ENCODE results near the gene L1CAM. TPM values are rescaled to one million over a fixed set of nuclear protein-coding genes. Genes with fewer than 3 reads are reported as not detected.

L1CAM gene
- total RNA-seq, 1 donor from 2014 or later = 0.49 TPM

GRCh38 chrX:153813161-153813560, 72.8 kb downstream of the L1CAM start:
- Histone ChIP-seq H3K9ac (no peak overlapping the region), H2AFZ (replicated peaks) (no peak overlapping the region), H3K4me3 (no peak overlapping the region), H4K20me1 (ENCODE audit: low read depth) (no peaks in the 10 kb centered on the region), H3K27me3 (no peaks in the 10 kb centered on the region), H3K36me3 (no peaks in the 10 kb centered on the region), H3K9me3 (ENCODE audit: low read depth) (no peaks in the 10 kb centered on the region), H3K27ac (no peak overlapping the region), H3K79me2 (ENCODE audit: low read depth) (no peaks in the 10 kb centered on the region), H3F3A (ENCODE audit: low read depth) (no peaks in the 10 kb centered on the region), H3K4me2 (no peak overlapping the region), H3K4me1 (peaks cover 10% of the 10 kb centered on the region)
- no peak for TF ChIP-seq EZH2 (IDR thresholded peaks at IDR 0.05)
- TF ChIP-seq EZH2phosphoT487 (IDR thresholded peaks at IDR 0.05) = no peak
- TF ChIP-seq, protein P1, sequence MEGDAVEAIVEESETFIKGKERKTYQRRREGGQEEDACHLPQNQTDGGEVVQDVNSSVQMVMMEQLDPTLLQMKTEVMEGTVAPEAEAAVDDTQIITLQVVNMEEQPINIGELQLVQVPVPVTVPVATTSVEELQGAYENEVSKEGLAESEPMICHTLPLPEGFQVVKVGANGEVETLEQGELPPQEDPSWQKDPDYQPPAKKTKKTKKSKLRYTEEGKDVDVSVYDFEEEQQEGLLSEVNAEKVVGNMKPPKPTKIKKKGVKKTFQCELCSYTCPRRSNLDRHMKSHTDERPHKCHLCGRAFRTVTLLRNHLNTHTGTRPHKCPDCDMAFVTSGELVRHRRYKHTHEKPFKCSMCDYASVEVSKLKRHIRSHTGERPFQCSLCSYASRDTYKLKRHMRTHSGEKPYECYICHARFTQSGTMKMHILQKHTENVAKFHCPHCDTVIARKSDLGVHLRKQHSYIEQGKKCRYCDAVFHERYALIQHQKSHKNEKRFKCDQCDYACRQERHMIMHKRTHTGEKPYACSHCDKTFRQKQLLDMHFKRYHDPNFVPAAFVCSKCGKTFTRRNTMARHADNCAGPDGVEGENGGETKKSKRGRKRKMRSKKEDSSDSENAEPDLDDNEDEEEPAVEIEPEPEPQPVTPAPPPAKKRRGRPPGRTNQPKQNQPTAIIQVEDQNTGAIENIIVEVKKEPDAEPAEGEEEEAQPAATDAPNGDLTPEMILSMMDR (IDR thresholded peaks at IDR 0.05) = no peak
- Mint-ChIP-seq H3K27me3 (ENCODE audit: insufficient read depth, low read depth) (peaks cover 6% of the 10 kb centered on the region), H3K9me3 (peaks cover 44% of the 10 kb centered on the region), H3K27ac (no peak overlapping the region), H3K36me3 (peaks cover 10% of the 10 kb centered on the region), H3K4me3 (no peak overlapping the region), H3K4me1 (peaks cover 38% of the 10 kb centered on the region)
- DNase-seq (ENCODE audit: low spot score) = no peak

DNA sequence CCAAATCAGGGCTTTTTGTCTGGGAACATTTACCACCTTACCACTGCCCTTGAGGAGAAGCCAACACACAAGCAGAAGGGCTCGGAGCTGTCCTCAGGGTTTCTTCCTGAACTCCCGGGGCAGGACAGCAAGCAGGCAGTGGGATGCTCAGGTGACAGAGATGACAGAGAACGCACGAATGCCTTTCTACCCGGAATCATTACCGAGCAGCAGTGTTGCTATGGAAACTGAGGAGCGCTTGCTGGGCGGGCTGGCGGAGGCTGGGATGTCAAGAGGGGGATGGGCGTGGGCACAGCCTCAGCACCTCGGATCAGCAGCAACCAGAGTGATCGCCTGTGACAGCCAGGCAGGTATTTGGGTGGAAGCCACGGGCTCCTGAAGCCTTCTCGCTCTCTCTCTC, 73.8 kb downstream of the L1CAM start:
- Histone ChIP-seq H4K20me1 (ENCODE audit: low read depth) (no peaks in the 10 kb centered on the region), H3K4me3 (no peak overlapping the region), H3K79me2 (ENCODE audit: low read depth) (no peaks in the 10 kb centered on the region), H3F3A (ENCODE audit: low read depth) (no peaks in the 10 kb centered on the region), H3K4me1 (peaks cover 10% of the 10 kb centered on the region), H3K9me3 (ENCODE audit: low read depth) (no peaks in the 10 kb centered on the region), H2AFZ (replicated peaks) (no peak overlapping the region), H3K4me2 (peak overlapping the region; percentile 47), H3K9ac (no peak overlapping the region), H3K27ac (no peak overlapping the region), H3K36me3 (no peaks in the 10 kb centered on the region), H3K27me3 (no peaks in the 10 kb centered on the region)
- TF ChIP-seq EZH2 (IDR thresholded peaks at IDR 0.05) (no peak), EZH2phosphoT487 (IDR thresholded peaks at IDR 0.05) (no peak)
- TF ChIP-seq, protein P1 (IDR thresholded peaks at IDR 0.05) = no peak
- H3K27me3 Mint-ChIP-seq (ENCODE audit: insufficient read depth, low read depth) = peaks cover 6% of the 10 kb centered on the region
- H3K27ac Mint-ChIP-seq = no peak overlapping the region
- peaks cover 12% of the 10 kb centered on the region for H3K36me3 Mint-ChIP-seq
- DNase-seq (ENCODE audit: low spot score) = peak; percentile 60
- peak overlapping the region; percentile 33 for H3K4me3 Mint-ChIP-seq
- peaks cover 40% of the 10 kb centered on the region for H3K9me3 Mint-ChIP-seq
- peaks cover 33% of the 10 kb centered on the region for H3K4me1 Mint-ChIP-seq

Other genes starting within 250 kb of the L1CAM start
- gene DUSP9, start 239.0 kb downstream of the L1CAM start, total RNA-seq (ENCODE audit: low replicate concordance) = 0.21 and 2.0 TPM in 2 replicates
- 19.7 and 53.5 TPM in 2 replicates for gene PNCK, start 212.4 kb downstream of the L1CAM start, total RNA-seq (ENCODE audit: low replicate concordance)
- gene SLC6A8, start 198.2 kb downstream of the L1CAM start, total RNA-seq (ENCODE audit: low replicate concordance) = 94.1 and 191 TPM in 2 replicates
- 52.5 and 68.7 TPM in 2 replicates for gene BCAP31, start 161.8 kb downstream of the L1CAM start, total RNA-seq (ENCODE audit: low replicate concordance)
- gene ABCD1, start 161.3 kb downstream of the L1CAM start, total RNA-seq (ENCODE audit: low replicate concordance) = 0.79 and 5.0 TPM in 2 replicates
- 0.25 and 0.71 TPM in 2 replicates for gene PLXNB3, start 121.9 kb downstream of the L1CAM start, total RNA-seq (ENCODE audit: low replicate concordance)
- not detected in 2 replicates for gene SRPK3, start 105.1 kb downstream of the L1CAM start, total RNA-seq (ENCODE audit: low replicate concordance)
- 40.3 and 50.6 TPM in 2 replicates for gene IDH3G, start 91.8 kb downstream of the L1CAM start, total RNA-seq (ENCODE audit: low replicate concordance)
- 58.4 and 112 TPM in 2 replicates for gene SSR4, start 91.5 kb downstream of the L1CAM start, total RNA-seq (ENCODE audit: low replicate concordance)
- gene PDZD4, start 55.6 kb downstream of the L1CAM start, total RNA-seq (ENCODE audit: low replicate concordance) = 1.9 and 5.2 TPM in 2 replicates
- not detected in 2 replicates for gene AVPR2, start 18.5 kb upstream of the L1CAM start, total RNA-seq (ENCODE audit: low replicate concordance)
- gene ARHGAP4, start 40.1 kb upstream of the L1CAM start, total RNA-seq (ENCODE audit: low replicate concordance) = 5.1 and 17.9 TPM in 2 replicates
- gene NAA10, start 48.9 kb upstream of the L1CAM start, total RNA-seq (ENCODE audit: low replicate concordance) = 55.5 and 113 TPM in 2 replicates
- 5.4 and 9.3 TPM in 2 replicates for gene RENBP, start 58.5 kb upstream of the L1CAM start, total RNA-seq (ENCODE audit: low replicate concordance)
- gene HCFC1, start 85.6 kb upstream of the L1CAM start, total RNA-seq (ENCODE audit: low replicate concordance) = 20.7 and 57.7 TPM in 2 replicates
- gene TMEM187, start 86.6 kb upstream of the L1CAM start, total RNA-seq (ENCODE audit: low replicate concordance) = 2.4 and 6.8 TPM in 2 replicates
- gene IRAK1, start 133.7 kb upstream of the L1CAM start, total RNA-seq (ENCODE audit: low replicate concordance) = 6.8 and 13.6 TPM in 2 replicates
- 26.7 and 32.4 TPM in 2 replicates for gene MECP2, start 211.5 kb upstream of the L1CAM start, total RNA-seq (ENCODE audit: low replicate concordance)

Measured in neural progenitor cell (in vitro differentiated cells).